SU-DHL-6 (cell line): ENCODE data around the gene LRRC28.

Experiments
- H2AFZ ChIP-seq: fragments of 200-600 bp; sonication (generic); 2 replicates; pipeline ENCODE4 v1.6.1; 2014; ENCODE audit warnings: low read depth, mild to moderate bottlenecking, moderate library complexity, mixed read lengths, antibody characterized with exemption, low read length; ENCODE audit not compliant: severe bottlenecking
- H3F3A ChIP-seq: fragments of 200-600 bp; shearing (Covaris generic); 2 replicates; pipeline ENCODE4 v1.6.0; 2016; ENCODE audit warnings: antibody characterized with exemption, mild to moderate bottlenecking; ENCODE audit not compliant: insufficient read depth
- H3K27ac ChIP-seq: fragments of 200-600 bp; sonication (generic); 2 replicates; pipeline ENCODE4 v1.5.1; 2016; ENCODE audit warnings: low read depth, mild to moderate bottlenecking, low read length, moderate library complexity, mixed read lengths
- H3K27me3 ChIP-seq: fragments of 200-600 bp; sonication (generic), shearing (Covaris generic); 2 replicates; pipeline ENCODE4 v1.6.0; 2014; ENCODE audit warnings: mild to moderate bottlenecking, low read length
- H3K36me3 ChIP-seq: fragments of 200-600 bp; sonication (generic); 2 replicates; pipeline ENCODE4 v1.6.1; 2014; ENCODE audit warnings: mild to moderate bottlenecking, low read length, mixed read lengths
- H3K4me2 ChIP-seq: fragments of 300-600, 200-600 bp; shearing (Covaris generic), sonication (generic); 2 replicates; pipeline ENCODE4 v1.6.0; 2014; ENCODE audit warnings: low read length, low read depth, mild to moderate bottlenecking; ENCODE audit not compliant: poor library complexity, severe bottlenecking
- H3K4me3 ChIP-seq: fragments of 200-600 bp; sonication (generic); 2 replicates; pipeline ENCODE4 v1.5.1; 2014; ENCODE audit warnings: antibody characterized with exemption, low read length, mild to moderate bottlenecking, mixed read lengths; ENCODE audit not compliant: insufficient read depth, poor library complexity, severe bottlenecking
- H3K79me2 ChIP-seq: fragments of 200-600 bp; sonication (generic); 2 replicates; pipeline ENCODE4 v1.6.1; 2014; ENCODE audit warnings: mild to moderate bottlenecking, low read length, moderate library complexity; ENCODE audit not compliant: insufficient read depth
- H3K9ac ChIP-seq: fragments of 200-600 bp; sonication (generic); 2 replicates; pipeline ENCODE4 v1.7.0; 2014; ENCODE audit warnings: mild to moderate bottlenecking, low read length
- H3K9me2 ChIP-seq: fragments of 200-600 bp; sonication (generic); replicated peaks from 2 replicates; pipeline ENCODE4 v1.6.1; 2014; ENCODE audit warnings: low read length; ENCODE audit not compliant: insufficient read depth
- H3K9me3 ChIP-seq: fragments of 200-600 bp; sonication (generic); 2 replicates; pipeline ENCODE4 v1.6.1; 2014; ENCODE audit warnings: low read length, mixed read lengths; ENCODE audit not compliant: insufficient read depth
- H4K20me1 ChIP-seq: fragments of 200-600 bp; sonication (generic); 2 replicates; pipeline ENCODE4 v1.6.1; 2014; ENCODE audit warnings: low read depth, mild to moderate bottlenecking, antibody characterized with exemption, low read length, moderate library complexity, mixed read lengths
- CTCF ChIP-seq: fragments of 200-600 bp; sonication (generic); IDR thresholded peaks from one replicate; pipeline ENCODE4 v1.5.1; 2017; ENCODE audit warnings: antibody characterized with exemption, mild to moderate bottlenecking, low read length, moderate library complexity; ENCODE audit not compliant: insufficient read depth, poor library complexity, severe bottlenecking
- EZH2phosphoT487 ChIP-seq: fragments of 200-600 bp; sonication (generic), shearing (Covaris generic); conservative IDR thresholded peaks from 2 replicates; pipeline ENCODE4 v1.6.1; 2018; ENCODE audit warnings: mild to moderate bottlenecking, antibody characterized with exemption, low read length, moderate library complexity, mixed read lengths

LRRC28 gene

GRCh38 chr15:99438691-99439523 is 187.6 kb downstream of the LRRC28 start:
- Histone ChIP-seq H2AFZ (no peak overlapping the region), H3K9ac (no peak overlapping the region), H3K4me2 (no peak overlapping the region)

GRCh38 chr15:99439524-99439835 is 188.2 kb downstream of the LRRC28 start:
- H3K27ac ChIP-seq = no peak overlapping the region
- no peak overlapping the region for H3K9ac ChIP-seq

More at GRCh38 chr15:99438691-99439523, 187.6 kb downstream of the LRRC28 start:
- Histone ChIP-seq H3K9me2 (no peaks in the 10 kb centered on the region), H3K79me2 (no peaks in the 10 kb centered on the region), H3K27me3 (no peaks in the 10 kb centered on the region), H3K36me3 (no peaks in the 10 kb centered on the region), H4K20me1 (no peaks in the 10 kb centered on the region), H3F3A (no peaks in the 10 kb centered on the region), H3K9me3 (no peaks in the 10 kb centered on the region), H3K27ac (no peak overlapping the region), H3K4me3 (no peak overlapping the region)
- TF ChIP-seq CTCF (no peak), EZH2phosphoT487 (no peak)

GRCh38 chr15:99440029-99440428 is 188.7 kb downstream of the LRRC28 start:
- H3K4me2 ChIP-seq = no peak overlapping the region
- H3K9me3 ChIP-seq = no peaks in the 10 kb centered on the region
- no peaks in the 10 kb centered on the region for H3K79me2 ChIP-seq
- H3F3A ChIP-seq = no peaks in the 10 kb centered on the region
- no peak overlapping the region for H3K9ac ChIP-seq
- no peaks in the 10 kb centered on the region for H4K20me1 ChIP-seq
- no peak overlapping the region for H2AFZ ChIP-seq
- H3K9me2 ChIP-seq = no peaks in the 10 kb centered on the region
- no peaks in the 10 kb centered on the region for H3K27me3 ChIP-seq
- TF ChIP-seq CTCF (no peak), EZH2phosphoT487 (no peak)
- no peaks in the 10 kb centered on the region for H3K36me3 ChIP-seq
- no peak overlapping the region for H3K4me3 ChIP-seq
- no peak overlapping the region for H3K27ac ChIP-seq

More at GRCh38 chr15:99439524-99439835, 188.2 kb downstream of the LRRC28 start:
- H3K4me2 ChIP-seq = no peak overlapping the region
- no peak for TF ChIP-seq CTCF
- no peak for TF ChIP-seq EZH2phosphoT487
- H3K36me3 ChIP-seq = no peaks in the 10 kb centered on the region
- H4K20me1 ChIP-seq = no peaks in the 10 kb centered on the region
- no peaks in the 10 kb centered on the region for H3F3A ChIP-seq
- no peak overlapping the region for H3K4me3 ChIP-seq
- H3K9me2 ChIP-seq = no peaks in the 10 kb centered on the region
- H3K79me2 ChIP-seq = no peaks in the 10 kb centered on the region
- no peak overlapping the region for H2AFZ ChIP-seq
- no peaks in the 10 kb centered on the region for H3K9me3 ChIP-seq
- no peaks in the 10 kb centered on the region for H3K27me3 ChIP-seq
